HepG2 (cell line): Measurements from ENCODE around the gene TRIM67. TPM values are rescaled to one million over a fixed set of nuclear protein-coding genes. Genes with fewer than 3 reads are reported as not detected.

ENCODE experiments used
- ATAC-seq: fragments of 200-7000 bp; cut with Tn5 transposase; 3 replicates; pipeline ENCODE4 v1.9.1; 2020; ENCODE audit warnings: mild to moderate bottlenecking, moderate library complexity
- BruUV-seq: library from RNA; stranded (reverse); fragments of 400-500 nt; replicated peaks from 2 replicates; lab custom pipeline; 2021; lab: Mats Ljungman, UMichigan
- CTCF ChIA-PET: fragments of 300-600 bp; formaldehyde crosslinking; extraction: SDS; loops from one replicate; lab custom pipeline; 2021; ENCODE audit warnings: low total read pairs, inconsistent platforms, low intra/inter-chr PET ratio; lab: Yijun Ruan, JAX
- POLR2A ChIA-PET: fragments of 350-600 bp; sonication (Branson Sonifier 250); formaldehyde crosslinking; loops from one replicate; lab custom pipeline; 2020; ENCODE audit warnings: antibody characterized with exemption, inconsistent platforms; lab: Yijun Ruan, JAX
- DNase-seq: peaks from one replicate; pipeline ENCODE4 v3.0.0-alpha.2; 2015; ENCODE audit warnings: low spot score
- FAIRE-seq: peaks from 3 replicates; lab custom pipeline; 2011; peaks lifted over from hg19 to GRCh38; lab: Jason Lieb, UNC
- H2AFZ ChIP-seq: one replicate; pipeline ENCODE4 v1.6.1; 2011; ENCODE audit warnings: low read length, inconsistent platforms
- H3K27ac ChIP-seq: fragments of 300-600 bp; 3 replicates; pipeline ENCODE4 v1.8.0; 2011; ENCODE audit warnings: mixed run types, mild to moderate bottlenecking, mixed read lengths, low read length, inconsistent platforms; ENCODE audit not compliant: insufficient read depth; ENCODE audit errors: extremely low read length
- H3K27me3 ChIP-seq, 2 experiments: fragments of 200-600 bp in 1 of 2; 2 replicates in 1 of 2; 3 replicates in 1 of 2; pipeline versions ENCODE4 v1.6.0 to v1.8.0; 2011; ENCODE audit warnings: low read length in 2 of 2, mild to moderate bottlenecking in 2 of 2, moderate library complexity in 2 of 2, inconsistent platforms in 1 of 2; ENCODE audit not compliant: insufficient read depth in 2 of 2, control insufficient read depth in 1 of 2
- H3K36me3 ChIP-seq, 2 experiments: fragments of 200-600 bp in 1 of 2; replicated peaks in 1 of 2; 2 replicates in 1 of 2; 3 replicates in 1 of 2; pipeline versions ENCODE4 v1.5.1 to v1.8.0; 2011; ENCODE audit warnings: low read length in 2 of 2, inconsistent platforms in 1 of 2; ENCODE audit not compliant: insufficient read depth in 2 of 2, control insufficient read depth in 1 of 2
- H3K4me1 ChIP-seq: 2 replicates; pipeline ENCODE4 v1.5.1; 2012; ENCODE audit warnings: low read length, inconsistent platforms; ENCODE audit not compliant: insufficient read depth
- H3K4me2 ChIP-seq: 2 replicates; pipeline ENCODE4 v1.6.0; 2011; ENCODE audit warnings: low read depth, low read length, inconsistent platforms
- H3K4me3 ChIP-seq, 3 experiments: fragments of 200-600 bp in 1 of 3; sonication (generic), shearing (Covaris generic) in 1 of 3; replicated peaks in 1 of 3; 2 replicates each; pipeline ENCODE4 v1.5.1; 2011 to 2016; ENCODE audit warnings: low read length in 3 of 3, inconsistent platforms in 2 of 3, low read depth in 2 of 3, mild to moderate bottlenecking in 2 of 3, control low read depth in 1 of 3, mixed read lengths in 1 of 3; ENCODE audit not compliant: insufficient read depth in 1 of 3
- H3K79me2 ChIP-seq: one replicate; pipeline ENCODE4 v1.6.1; 2011; ENCODE audit warnings: low read length, inconsistent platforms; ENCODE audit not compliant: insufficient read depth
- H3K9ac ChIP-seq: 2 replicates; pipeline ENCODE4 v1.6.0; 2011; ENCODE audit warnings: mild to moderate bottlenecking, low read depth, low read length, inconsistent platforms; ENCODE audit not compliant: insufficient read depth
- H3K9me3 ChIP-seq: 2 replicates; pipeline ENCODE4 v1.5.1; 2012; ENCODE audit warnings: mild to moderate bottlenecking, low read length
- H4K20me1 ChIP-seq: 2 replicates; pipeline ENCODE4 v1.6.0; 2011; ENCODE audit warnings: inconsistent platforms, mild to moderate bottlenecking, low read length, moderate library complexity; ENCODE audit not compliant: insufficient read depth
- MIXL1 ChIP-seq: IDR thresholded peaks from 2 replicates; pipeline ENCODE4 v1.6.1; 2016
- PITX1 ChIP-seq: sonication (generic); formaldehyde crosslinking; IDR thresholded peaks from 2 replicates; pipeline ENCODE4 v1.5.1; 2020; ENCODE audit warnings: mild to moderate bottlenecking, missing genetic modification reagents
- RARG ChIP-seq: sonication (generic); formaldehyde crosslinking; IDR thresholded peaks from 2 replicates; pipeline ENCODE4 v1.4.0; 2020; ENCODE audit warnings: low read depth, mild to moderate bottlenecking, missing genetic modification reagents
- SALL2 ChIP-seq: sonication (generic); formaldehyde crosslinking; IDR thresholded peaks from 2 replicates; pipeline ENCODE4 v1.8.1; 2023; ENCODE audit warnings: mild to moderate bottlenecking, missing genetic modification reagents, inconsistent platforms
- SATB2 ChIP-seq: sonication (generic); formaldehyde crosslinking; IDR thresholded peaks from 2 replicates; pipeline ENCODE4 v1.5.0; 2020; ENCODE audit warnings: missing genetic modification reagents
- STAG1 ChIP-seq: sonication (generic); formaldehyde crosslinking; IDR thresholded peaks from 2 replicates; pipeline ENCODE4 v1.4.0; 2020; ENCODE audit warnings: missing genetic modification reagents
- YEATS2 ChIP-seq: sonication (generic); formaldehyde crosslinking; IDR thresholded peaks from 2 replicates; pipeline ENCODE4 v1.4.0; 2020; ENCODE audit warnings: missing genetic modification reagents, borderline replicate concordance
- ZNF230 ChIP-seq: sonication (generic); formaldehyde crosslinking; IDR thresholded peaks from 2 replicates; pipeline ENCODE4 v1.4.0; 2020; ENCODE audit warnings: mild to moderate bottlenecking, missing genetic modification reagents
- ZNF253 ChIP-seq: sonication (generic); formaldehyde crosslinking; IDR thresholded peaks from 2 replicates; pipeline ENCODE4 v1.8.0; 2022; ENCODE audit warnings: mild to moderate bottlenecking, missing genetic modification reagents, borderline replicate concordance
- ZNF407 ChIP-seq: sonication (generic); formaldehyde crosslinking; IDR thresholded peaks from one replicate; pipeline ENCODE4 v1.5.1; 2020; ENCODE audit warnings: mild to moderate bottlenecking, missing genetic modification reagents; ENCODE audit errors: not compliant biosample characterization
- ZNF501 ChIP-seq: sonication (generic); formaldehyde crosslinking; IDR thresholded peaks from 2 replicates; pipeline ENCODE4 v1.5.1; 2020; ENCODE audit warnings: mild to moderate bottlenecking, moderate library complexity, missing genetic modification reagents
- ZNF747 ChIP-seq: sonication (generic); formaldehyde crosslinking; IDR thresholded peaks from 2 replicates; pipeline ENCODE4 v1.8.1; 2023; ENCODE audit warnings: missing genetic modification reagents, mild to moderate bottlenecking, borderline replicate concordance
- WGBS: methylation state at CpG from one replicate; pipeline ENCODE4 v1.1.6; 2017; ENCODE audit warnings: low lambda C conversion rate; 5-methylcytosine and 5-hydroxymethylcytosine counted together
- in situ Hi-C: cut with HindIII; loops from 2 replicates; pipeline ENCODE4 v1.10.0; 2017; ENCODE audit warnings: low pct_unique_long_range_greater_than_20kb; ENCODE audit not compliant: extremely low pct_ligation_motif_present
- intact Hi-C: fragments of 100-400 bp; cut with micrococcal nuclease; formaldehyde crosslinking; loops from one replicate; pipeline ENCODE4 v1.10.0; 2022; ENCODE audit not compliant: unreplicated experiment
- polyA plus RNA-seq, 8 experiments: library from polyadenylated mRNA; depleted of rRNA in 3 of 8; stranded (reverse) in 7 of 8; unstranded in 1 of 8; fragments of >200 nt; fragmentation: Illumina TruSeq in 4 of 8; extraction: Trizol in 4 of 8; gene quantifications; 2 replicates each; pipeline versions ENCODE4 v1.2.1 to v1.2.3, GENCODE V29; 2011 to 2016; ENCODE audit warnings: low read depth in 4 of 8, missing spikeins in 1 of 8, mixed read lengths in 1 of 8; ENCODE audit not compliant: insufficient read depth in 1 of 8
- total RNA-seq, 5 experiments: library from RNA; depleted of rRNA; stranded (reverse); fragments of >200 nt; fragmentation: Illumina TruSeq; extraction: Trizol; gene quantifications; 2 replicates each; pipeline ENCODE4 v1.2.3, GENCODE V29; 2016; ENCODE audit warnings: low read depth in 1 of 5
- TF ChIP-seq, protein P1 (sequence below): sonication (generic); formaldehyde crosslinking; IDR thresholded peaks from 2 replicates; pipeline ENCODE4 v1.9.0; 2021; ENCODE audit warnings: missing genetic modification reagents, mild to moderate bottlenecking, borderline replicate concordance

TRIM67 gene
- total and polyA plus RNA-seq, 2 of the 13 experiments (the other 11 are each of a cell fraction or from before 2014, with no cell fraction given) = not detected

DNA sequence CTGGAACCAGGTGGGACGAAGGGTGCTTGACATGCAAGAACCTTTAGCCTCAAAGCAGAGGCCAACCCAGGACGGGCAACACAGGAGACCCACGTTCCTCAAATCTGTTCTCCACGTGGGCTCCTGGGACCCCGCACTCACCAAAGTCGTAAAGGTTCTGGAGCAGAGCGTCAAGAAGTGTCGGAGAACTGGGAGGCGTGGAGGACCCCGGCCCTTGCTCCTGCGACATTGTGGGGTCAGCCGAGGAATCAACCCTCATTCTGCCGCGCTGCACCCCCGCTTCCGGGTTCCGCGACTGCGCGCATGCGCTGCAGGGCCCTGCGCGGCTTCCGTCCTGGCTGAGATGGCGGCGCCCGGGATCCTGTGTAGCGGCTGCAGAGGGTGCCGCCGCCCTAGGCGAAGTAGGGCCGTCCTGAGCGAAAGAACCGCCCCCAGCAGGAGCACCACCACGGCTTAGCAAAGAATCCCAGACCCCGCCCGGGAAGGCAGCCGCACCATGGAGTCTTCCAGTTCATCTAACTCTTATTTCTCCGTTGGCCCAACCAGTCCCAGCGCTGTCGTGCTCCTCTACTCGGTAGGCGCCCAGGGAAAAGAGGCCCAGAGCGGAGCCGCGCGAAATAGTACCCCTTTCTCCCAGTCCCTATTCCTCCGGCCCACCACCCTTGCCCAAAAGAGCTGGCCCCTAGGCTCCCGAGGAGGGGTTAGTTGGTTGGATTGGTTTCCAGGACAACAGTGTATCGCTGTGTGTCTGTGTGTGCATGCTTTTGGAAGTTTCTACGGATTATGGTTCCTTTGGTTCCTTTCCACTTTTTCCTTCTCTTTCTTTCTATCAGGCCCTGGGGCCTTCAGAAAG is 79.3 kb downstream of the TRIM67 start, which contains the start of gene GNPAT:
GNPAT (plus strand) TSS at position 330 of the 853 bp plus-strand sequence; CDS start at position 497, 167 bp downstream.
- CTCF ChIA-PET = interaction anchor here (0.9 kb wide), 1 partner anchor 29 kb away, joined by 3 read pairs; no protein-coding TSS in a partner anchor
- Histone ChIP-seq H2AFZ (no peak within 1 kb of the TSS), H3K4me1 (peaks cover 75% of the 10 kb centered on the region), H3K4me3 (peak within 1 kb of the TSS; percentile 89 to 99 (median 93)), H3K27ac (peak within 1 kb of the TSS; percentile 88), H3K36me3 (peaks cover 5% of the 10 kb centered on the region in 2 experiments; a peak in 4 of 5 replicates), H3K4me2 (peak within 1 kb of the TSS; percentile 90), H3K9ac (peak within 1 kb of the TSS; percentile 93), H3K79me2 (peaks cover 82% of the 10 kb centered on the region), H3K27me3 (no peaks in the 10 kb centered on the region; a peak in 1 of 5 replicates), H3K9me3 (no peaks in the 10 kb centered on the region), H4K20me1 (peaks cover 3% of the 10 kb centered on the region)
- intact Hi-C loops (loop anchor here (5.0 kb wide), 1 partner anchor 96 kb away; the partner anchor contains the start of genes EXOC8 and SPRTN), in situ Hi-C loops (no loop called here)
- peak; percentile 97 for ATAC-seq
- no TSS peak for BruUV-seq
- 2% methylated on average over 12 of the region's 51 CpGs for WGBS
- peak; percentile 76 for DNase-seq
- POLR2A ChIA-PET = interaction anchor here (0.9 to 3.5 kb wide), 5 partner anchors 7 to 97 kb away, joined by 3 to 22 read pairs (median 5); partner anchors contain the start of genes EXOC8 and SPRTN
- FAIRE-seq = no peak
- peak; percentile 17; the same call in 1 of the 2 replicates for TF ChIP-seq SALL2
- peak; percentile 55; the same call in 1 of the 2 replicates for TF ChIP-seq RARG (CRISPR knock-in tag)
- TF ChIP-seq PITX1 (CRISPR knock-in tag) = peak; percentile 51; the same call in 1 of the 2 replicates
- peak; percentile 42; the same call in 1 of the 2 replicates for TF ChIP-seq SATB2 (CRISPR knock-in tag)
- no peak for TF ChIP-seq MIXL1
- no peak for TF ChIP-seq ZNF230 (CRISPR knock-in tag)
- peak; percentile 65; the same call in 1 of the 2 replicates for TF ChIP-seq YEATS2
- TF ChIP-seq, protein P1, sequence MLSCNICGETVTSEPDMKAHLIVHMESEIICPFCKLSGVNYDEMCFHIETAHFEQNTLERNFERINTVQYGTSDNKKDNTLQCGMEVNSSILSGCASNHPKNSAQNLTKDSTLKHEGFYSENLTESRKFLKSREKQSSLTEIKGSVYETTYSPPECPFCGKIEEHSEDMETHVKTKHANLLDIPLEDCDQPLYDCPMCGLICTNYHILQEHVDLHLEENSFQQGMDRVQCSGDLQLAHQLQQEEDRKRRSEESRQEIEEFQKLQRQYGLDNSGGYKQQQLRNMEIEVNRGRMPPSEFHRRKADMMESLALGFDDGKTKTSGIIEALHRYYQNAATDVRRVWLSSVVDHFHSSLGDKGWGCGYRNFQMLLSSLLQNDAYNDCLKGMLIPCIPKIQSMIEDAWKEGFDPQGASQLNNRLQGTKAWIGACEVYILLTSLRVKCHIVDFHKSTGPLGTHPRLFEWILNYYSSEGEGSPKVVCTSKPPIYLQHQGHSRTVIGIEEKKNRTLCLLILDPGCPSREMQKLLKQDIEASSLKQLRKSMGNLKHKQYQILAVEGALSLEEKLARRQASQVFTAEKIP (CRISPR knock-in tag) = no peak
- peak; percentile 70 for TF ChIP-seq ZNF407
- TF ChIP-seq STAG1 = no peak
- TF ChIP-seq ZNF747 (CRISPR knock-in tag) = peak; percentile 96
- no peak for TF ChIP-seq ZNF253 (CRISPR knock-in tag)
- peak; percentile 75 for TF ChIP-seq ZNF501 (CRISPR knock-in tag)
